H1 (cell line): ENCODE measurements around the gene NFATC1. TPM values are rescaled to one million over a fixed set of nuclear protein-coding genes. Genes with fewer than 3 reads are reported as not detected.

Experiments
- CTCF ChIA-PET: fragments of 300-600 bp; sonication (Branson Sonifier 250); formaldehyde crosslinking; loops from one replicate; lab custom pipeline; 2021; ENCODE audit not compliant: partially characterized antibody; lab: Charles Lee
- POLR2A ChIA-PET: fragments of 300-600 bp; sonication (Branson Sonifier 250); formaldehyde crosslinking; loops from one replicate; lab custom pipeline; 2021; ENCODE audit warnings: inconsistent platforms; ENCODE audit not compliant: partially characterized antibody; lab: Charles Lee
- DNase-seq, 2 experiments: peaks; one replicate each; pipeline versions ENCODE4 v3.0.0 to v3.0.0-alpha.2; 2010 to 2022; ENCODE audit warnings: low spot score in 2 of 2, low read depth in 1 of 2, mixed read lengths in 1 of 2
- FAIRE-seq: peaks from 2 replicates; lab custom pipeline; 2011; peaks lifted over from hg19 to GRCh38; lab: Jason Lieb, UNC
- H2AFZ ChIP-seq: 2 replicates; pipeline ENCODE4 v1.8.1; 2012; ENCODE audit warnings: low read length, inconsistent platforms
- H2AK5ac ChIP-seq: 2 replicates; pipeline ENCODE4 v1.6.1; 2013; ENCODE audit warnings: low read depth, low read length
- H2BK120ac ChIP-seq: replicated peaks from 2 replicates; pipeline ENCODE3; 2013; ENCODE audit warnings: low read depth, low read length, inconsistent platforms
- H2BK12ac ChIP-seq: 2 replicates; pipeline ENCODE4 v1.6.1; 2013; ENCODE audit warnings: low read depth, low read length
- H2BK15ac ChIP-seq: 2 replicates; pipeline ENCODE4 v1.6.1; 2013; ENCODE audit warnings: low read length
- H2BK20ac ChIP-seq: 2 replicates; pipeline ENCODE4 v1.6.1; 2013; ENCODE audit warnings: low read length
- H2BK5ac ChIP-seq: 2 replicates; pipeline ENCODE4 v1.6.1; 2013; ENCODE audit warnings: low read depth, low read length
- H3K14ac ChIP-seq: 2 replicates; pipeline ENCODE4 v1.6.1; 2013; ENCODE audit warnings: inconsistent platforms; ENCODE audit not compliant: insufficient read length
- H3K18ac ChIP-seq: 2 replicates; pipeline ENCODE4 v1.6.1; 2013; ENCODE audit warnings: low read length; ENCODE audit errors: extremely low read depth
- H3K23ac ChIP-seq: 2 replicates; pipeline ENCODE4 v1.6.1; 2013; ENCODE audit warnings: inconsistent platforms; ENCODE audit not compliant: insufficient read length
- H3K23me2 ChIP-seq: 2 replicates; pipeline ENCODE4 v1.6.1; 2013; ENCODE audit warnings: low read depth, low read length
- H3K27ac ChIP-seq: 2 replicates; pipeline ENCODE4 v1.6.1; 2011; ENCODE audit warnings: low read depth, low read length, inconsistent platforms
- H3K27me3 ChIP-seq, 4 experiments: replicated peaks in 1 of 4; 1 replicate in 1 of 4; 2 replicates in 3 of 4; pipeline versions ENCODE4 v1.6.1 to v1.8.1; 2011 to 2013; ENCODE audit warnings: low read length in 3 of 4, mild to moderate bottlenecking in 3 of 4, inconsistent platforms in 2 of 4, mixed read lengths in 2 of 4, moderate library complexity in 1 of 4; ENCODE audit not compliant: control insufficient read depth in 3 of 4, insufficient read depth in 3 of 4; ENCODE audit errors: extremely low read depth in 1 of 4
- H3K36me3 ChIP-seq, 4 experiments: 2 replicates each; pipeline versions ENCODE4 v1.6.1 to v1.8.1; 2011 to 2013; ENCODE audit warnings: mild to moderate bottlenecking in 4 of 4, low read length in 3 of 4, moderate library complexity in 2 of 4, control low read depth in 1 of 4, inconsistent platforms in 1 of 4; ENCODE audit not compliant: insufficient read depth in 4 of 4, control insufficient read depth in 2 of 4
- H3K4ac ChIP-seq: replicated peaks from 2 replicates; pipeline ENCODE3; 2013; ENCODE audit warnings: low read length, low read depth, mixed read lengths, inconsistent platforms; ENCODE audit not compliant: insufficient read length
- H3K4me1 ChIP-seq, 4 experiments: replicated peaks in 1 of 4; 1 replicate in 1 of 4; 2 replicates in 3 of 4; pipeline versions ENCODE4 v1.6.1 to v1.8.1; 2011 to 2013; ENCODE audit warnings: low read length in 3 of 4, inconsistent platforms in 2 of 4, mixed read lengths in 1 of 4; ENCODE audit not compliant: insufficient read depth in 4 of 4, control insufficient read depth in 3 of 4
- H3K4me2 ChIP-seq, 2 experiments: 2 replicates each; pipeline versions ENCODE4 v1.6.1 to v1.8.1; 2011 to 2013; ENCODE audit warnings: low read depth in 2 of 2, low read length in 2 of 2, control low read depth in 1 of 2, inconsistent platforms in 1 of 2, mild to moderate bottlenecking in 1 of 2; ENCODE audit not compliant: insufficient read depth in 1 of 2
- H3K4me3 ChIP-seq, 4 experiments: fragments of 200-600, 300-600 bp in 1 of 4; sonication (generic), shearing (Covaris generic), sonication (Bioruptor Twin) in 1 of 4; 2 replicates each; pipeline versions ENCODE4 v1.5.1 to v1.8.1; 2011 to 2016; ENCODE audit warnings: low read length in 4 of 4, low read depth in 3 of 4, control low read depth in 2 of 4, inconsistent platforms in 2 of 4, mild to moderate bottlenecking in 2 of 4, mixed read lengths in 1 of 4, moderate library complexity in 1 of 4; ENCODE audit not compliant: insufficient read depth in 2 of 4; ENCODE audit errors: extremely low read depth in 1 of 4
- H3K56ac ChIP-seq: replicated peaks from 2 replicates; pipeline ENCODE3; 2013; ENCODE audit warnings: low read depth, mild to moderate bottlenecking, mixed read lengths, low read length, inconsistent platforms; ENCODE audit not compliant: insufficient read length
- H3K79me1 ChIP-seq: 2 replicates; pipeline ENCODE4 v1.6.1; 2013; ENCODE audit warnings: low read depth, low read length, control low read depth
- H3K79me2 ChIP-seq, 2 experiments: 2 replicates each; pipeline versions ENCODE4 v1.6.1 to v1.8.1; 2012 to 2013; ENCODE audit warnings: low read length in 2 of 2, mild to moderate bottlenecking in 2 of 2, inconsistent platforms in 1 of 2; ENCODE audit not compliant: insufficient read depth in 2 of 2, control insufficient read depth in 1 of 2
- H3K9ac ChIP-seq, 4 experiments: replicated peaks in 1 of 4; 1 replicate in 1 of 4; 2 replicates in 3 of 4; pipeline versions ENCODE4 v1.6.1 to v1.8.1; 2011 to 2013; ENCODE audit warnings: low read depth in 3 of 4, low read length in 3 of 4, control low read depth in 2 of 4, mild to moderate bottlenecking in 2 of 4, moderate library complexity in 2 of 4, inconsistent platforms in 1 of 4; ENCODE audit errors: extremely low read depth in 1 of 4
- H3K9me3 ChIP-seq, 2 experiments: 2 replicates each; pipeline versions ENCODE4 v1.6.1 to v1.8.1; 2012 to 2013; ENCODE audit warnings: mild to moderate bottlenecking in 2 of 2, moderate library complexity in 2 of 2, control low read depth in 1 of 2, inconsistent platforms in 1 of 2, low read depth in 1 of 2, low read length in 1 of 2, mixed read lengths in 1 of 2; ENCODE audit not compliant: insufficient read depth in 2 of 2
- H4K20me1 ChIP-seq, 2 experiments: replicated peaks in 1 of 2; 2 replicates each; pipeline versions ENCODE3 to v1.8.1; 2011 to 2013; ENCODE audit warnings: inconsistent platforms in 2 of 2, low read length in 2 of 2, mild to moderate bottlenecking in 1 of 2; ENCODE audit not compliant: insufficient read depth in 2 of 2, control insufficient read depth in 1 of 2
- H4K5ac ChIP-seq: 2 replicates; pipeline ENCODE4 v1.6.1; 2013; ENCODE audit warnings: low read length, low read depth, mixed read lengths, inconsistent platforms; ENCODE audit not compliant: insufficient read length
- H4K8ac ChIP-seq: 2 replicates; pipeline ENCODE4 v1.8.0; 2013; ENCODE audit warnings: mild to moderate bottlenecking, moderate library complexity, low read length, inconsistent platforms; ENCODE audit not compliant: insufficient read depth; ENCODE audit errors: extremely low read depth
- H4K91ac ChIP-seq: replicated peaks from 2 replicates; pipeline ENCODE3; 2013; ENCODE audit warnings: low read length, mixed read lengths, inconsistent platforms; ENCODE audit not compliant: insufficient read length
- CEBPB ChIP-seq: IDR thresholded peaks from 2 replicates; pipeline ENCODE4 v1.6.1; 2012; ENCODE audit warnings: low read depth, low read length
- CHD2 ChIP-seq: IDR thresholded peaks from 2 replicates; pipeline ENCODE4 v1.6.1; 2012; ENCODE audit warnings: low read length, improper control_type of control experiment
- KDM5A ChIP-seq: fragments of 200-600 bp; IDR thresholded peaks from 2 replicates; pipeline ENCODE4 v1.7.1; 2012; ENCODE audit warnings: mild to moderate bottlenecking, low read length, inconsistent platforms, mixed read lengths
- PHF8 ChIP-seq: fragments of 200-600 bp; sonication (generic); conservative IDR thresholded peaks from 2 replicates; pipeline ENCODE4 v1.7.1; 2012; ENCODE audit warnings: low read depth, mild to moderate bottlenecking, inconsistent platforms, low read length, moderate library complexity
- RFX5 ChIP-seq: IDR thresholded peaks from 2 replicates; pipeline ENCODE4 v1.6.1; 2011; ENCODE audit warnings: low read depth, low read length, improper control_type of control experiment, borderline replicate concordance
- RNF2 ChIP-seq: fragments of 200-900, 300-1000 bp; sonication (generic); IDR thresholded peaks from 2 replicates; pipeline ENCODE4 v1.7.1; 2016; ENCODE audit warnings: borderline replicate concordance, low read depth, mild to moderate bottlenecking, antibody characterized with exemption, low read length; ENCODE audit not compliant: poor library complexity, severe bottlenecking; ENCODE audit errors: missing control alignments
- RXRA ChIP-seq: IDR thresholded peaks from 2 replicates; pipeline ENCODE4 v1.6.1; 2011; ENCODE audit warnings: low read depth, mild to moderate bottlenecking, low read length, moderate library complexity; ENCODE audit not compliant: insufficient read depth
- SAP30 ChIP-seq: fragments of 300-600 bp; sonication (generic); IDR thresholded peaks from 2 replicates; pipeline ENCODE4 v1.7.1; 2012; ENCODE audit warnings: low read length, moderate library complexity, mild to moderate bottlenecking, inconsistent platforms; ENCODE audit not compliant: insufficient read depth, insufficient replicate concordance
- ZNF274 ChIP-seq: IDR thresholded peaks from 2 replicates; pipeline ENCODE4 v1.7.0; 2012; ENCODE audit warnings: low read length, borderline replicate concordance; ENCODE audit errors: extremely low read depth
- WGBS, 2 experiments: shearing (Covaris generic) in 1 of 2; methylation state at CpG; one replicate each; pipeline versions ENCODE4 v1.1.6 to v1.1.7; 2013 to 2015; ENCODE audit warnings: low lambda C conversion rate in 2 of 2, mixed read lengths in 2 of 2, inconsistent platforms in 1 of 2, low coverage in 1 of 2, missing lambda C conversion rate in 1 of 2; ENCODE audit not compliant: insufficient replicate concordance in 2 of 2, insufficient coverage in 1 of 2, insufficient read length in 1 of 2; ENCODE audit errors: extremely low coverage in 1 of 2, missing lambda C conversion rate in 1 of 2; 5-methylcytosine and 5-hydroxymethylcytosine counted together
- polyA plus RNA-seq, 7 experiments: library from polyadenylated mRNA; depleted of rRNA in 3 of 7; stranded (reverse) in 5 of 7; unstranded in 2 of 7; fragments of >200 nt in 5 of 7; fragments of 200-250 nt in 2 of 7; gene quantifications; 1 replicate in 5 of 7; 2 replicates in 1 of 7; 4 replicates in 1 of 7; pipeline versions ENCODE4 v1.2.1 to v1.2.3, GENCODE V29; 2011 to 2013; ENCODE audit warnings: missing spikeins in 2 of 7, mixed read lengths in 2 of 7
- total RNA-seq: library from RNA; stranded (reverse); fragmentation: NEBNext Ultra II Directional; extraction: Animal tissue kit (Norgen Biotek cat#: 25700); gene quantifications from 2 replicates; pipeline ENCODE4 v1.2.1, GENCODE V29; 2021

NFATC1 gene
- total and polyA plus RNA-seq, 2 of the 8 experiments (the other 6 are each of a cell fraction or from before 2014, with no cell fraction given) = 2.0 to 6.6 TPM

- H2AK5ac ChIP-seq = no peak overlapping the region
- H3K18ac ChIP-seq = no peak overlapping the region
- H3K79me1 ChIP-seq = no peaks in the 10 kb centered on the region
- H3K4me1 ChIP-seq = no peaks in the 10 kb centered on the region
- H2AFZ ChIP-seq = no peak overlapping the region
- DNase-seq (no peak), FAIRE-seq (no peak)
- no peaks in the 10 kb centered on the region for H3K79me2 ChIP-seq
- H3K27me3 ChIP-seq = no peaks in the 10 kb centered on the region
- 89% methylated on average over 26 of the region's 26 CpGs; no CpG with 5 or more reads in 1 of the 2 experiments for WGBS, 2 experiments
- no peak overlapping the region for H3K4me2 ChIP-seq
- H3K27ac ChIP-seq = no peak overlapping the region
- H3K9ac ChIP-seq = no peak overlapping the region
- no peak overlapping the region for H2BK5ac ChIP-seq
- peak overlapping the region; percentile 57; the same call in 1 of the 2 replicates for H4K8ac ChIP-seq
- no peak overlapping the region for H2BK12ac ChIP-seq
- no peaks in the 10 kb centered on the region for H3K36me3 ChIP-seq
- no peaks in the 10 kb centered on the region for H3K23me2 ChIP-seq
- ChIA-PET CTCF (interaction anchor here (0.6 to 1.7 kb wide), 2 partner anchors 129 to 1733 kb away, joined by 3 to 4 read pairs; no protein-coding TSS in a partner anchor), POLR2A (no interaction called here)
- no peak overlapping the region for H2BK20ac ChIP-seq
- H4K5ac ChIP-seq = no peak overlapping the region
- no peak overlapping the region for H3K23ac ChIP-seq
- no peak overlapping the region for H2BK15ac ChIP-seq
- H3K14ac ChIP-seq = no peak overlapping the region
- no peaks in the 10 kb centered on the region for H4K20me1 ChIP-seq
- H4K91ac ChIP-seq = no peak overlapping the region
- H3K4ac ChIP-seq = no peak overlapping the region
- H3K56ac ChIP-seq = no peak overlapping the region
- no peak overlapping the region for H2BK120ac ChIP-seq
- H3K9me3 ChIP-seq = no peaks in the 10 kb centered on the region
- TF ChIP-seq PHF8 (no peak), KDM5A (no peak), SAP30 (no peak), CHD2 (no peak), RFX5 (no peak), RXRA (no peak), RNF2 (no peak), ZNF274 (no peak), CEBPB (no peak)
- H3K4me3 ChIP-seq = no peak overlapping the region
Measured at GRCh38 chr18:79481046-79481790, 85.5 kb downstream of the NFATC1 start.
